Measurements from ENCODE around the gene YIPF6. TPM values are rescaled to one million over a fixed set of nuclear protein-coding genes. Genes with fewer than 3 reads are reported as not detected.
"Not testable (repeated sequence)": the region's sequence is repeated elsewhere in the genome, so short reads cannot be mapped to it uniquely, and the experiment has no call there.

Gene YIPF6, protein sequence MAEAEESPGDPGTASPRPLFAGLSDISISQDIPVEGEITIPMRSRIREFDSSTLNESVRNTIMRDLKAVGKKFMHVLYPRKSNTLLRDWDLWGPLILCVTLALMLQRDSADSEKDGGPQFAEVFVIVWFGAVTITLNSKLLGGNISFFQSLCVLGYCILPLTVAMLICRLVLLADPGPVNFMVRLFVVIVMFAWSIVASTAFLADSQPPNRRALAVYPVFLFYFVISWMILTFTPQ
- 30.7 TPM for total RNA-seq

DNA sequence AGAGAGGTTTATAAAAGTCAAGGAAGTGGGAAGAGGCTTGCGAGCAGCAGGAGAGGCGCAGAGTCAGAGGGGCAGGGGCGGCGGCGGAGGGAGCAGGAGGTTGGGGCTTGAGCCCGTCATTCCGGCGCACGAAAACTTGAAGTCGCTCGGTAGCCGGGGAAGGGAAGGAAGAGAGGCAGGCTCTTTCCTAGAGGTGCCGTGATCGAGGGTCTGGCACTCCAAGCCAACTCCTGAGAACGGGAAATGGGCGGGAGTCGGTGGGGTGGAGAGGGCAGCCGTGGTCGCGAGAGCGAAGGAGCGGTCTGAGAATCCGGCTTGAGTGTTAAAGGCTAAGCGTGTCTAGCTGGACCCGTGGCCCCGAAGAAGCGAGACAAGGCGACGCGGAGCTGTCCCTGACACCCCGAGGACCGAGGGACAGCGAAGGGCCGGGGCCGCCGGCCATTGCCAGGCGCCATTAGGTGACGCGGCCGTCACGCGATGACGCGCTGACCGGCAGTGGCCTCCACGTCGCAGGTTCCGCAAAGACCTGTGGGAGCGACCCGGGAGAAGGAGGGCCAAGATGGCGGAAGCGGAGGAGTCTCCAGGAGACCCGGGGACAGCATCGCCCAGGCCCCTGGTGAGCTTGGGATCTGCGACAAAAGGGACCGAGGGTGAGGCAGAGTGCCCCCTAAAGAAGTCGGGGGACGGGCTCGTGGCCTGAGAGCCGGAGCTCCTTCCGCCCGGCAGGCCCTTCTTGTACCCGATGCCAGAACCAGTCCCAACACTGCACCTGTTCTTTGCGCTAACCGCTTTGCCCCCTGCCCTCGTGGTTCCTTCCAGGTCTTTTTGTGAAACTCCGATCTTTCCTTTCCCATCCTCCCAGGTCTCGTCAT is at the start of gene YIPF6:
Gene YIPF6, plus strand, starts transcription at position 544 of the 872 bp plus-strand sequence. Its CDS starts 16 bp downstream, at position 560.
- peak; percentile 88 for DNase-seq

DNA sequence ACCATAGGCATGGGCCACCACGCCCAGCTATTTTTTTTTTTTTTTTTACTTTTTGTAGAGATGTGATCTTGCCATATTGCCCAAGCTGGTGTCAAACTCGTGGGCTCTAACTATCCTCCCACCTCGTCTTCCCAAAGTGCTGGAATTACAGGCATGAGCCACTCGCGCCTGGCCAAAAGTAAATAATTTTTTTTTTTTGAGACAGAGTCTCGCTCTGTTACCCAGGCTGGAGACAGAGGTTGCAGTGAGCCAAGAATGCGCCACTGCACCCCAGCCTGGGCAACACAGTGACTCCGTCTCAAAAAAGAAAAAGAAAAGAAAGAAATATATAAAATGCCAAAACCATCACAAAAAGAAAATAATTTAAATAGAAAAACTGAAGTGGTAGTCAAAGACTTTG is 47.1 kb upstream of the YIPF6 start:
- no peak for DNase-seq

DNA sequence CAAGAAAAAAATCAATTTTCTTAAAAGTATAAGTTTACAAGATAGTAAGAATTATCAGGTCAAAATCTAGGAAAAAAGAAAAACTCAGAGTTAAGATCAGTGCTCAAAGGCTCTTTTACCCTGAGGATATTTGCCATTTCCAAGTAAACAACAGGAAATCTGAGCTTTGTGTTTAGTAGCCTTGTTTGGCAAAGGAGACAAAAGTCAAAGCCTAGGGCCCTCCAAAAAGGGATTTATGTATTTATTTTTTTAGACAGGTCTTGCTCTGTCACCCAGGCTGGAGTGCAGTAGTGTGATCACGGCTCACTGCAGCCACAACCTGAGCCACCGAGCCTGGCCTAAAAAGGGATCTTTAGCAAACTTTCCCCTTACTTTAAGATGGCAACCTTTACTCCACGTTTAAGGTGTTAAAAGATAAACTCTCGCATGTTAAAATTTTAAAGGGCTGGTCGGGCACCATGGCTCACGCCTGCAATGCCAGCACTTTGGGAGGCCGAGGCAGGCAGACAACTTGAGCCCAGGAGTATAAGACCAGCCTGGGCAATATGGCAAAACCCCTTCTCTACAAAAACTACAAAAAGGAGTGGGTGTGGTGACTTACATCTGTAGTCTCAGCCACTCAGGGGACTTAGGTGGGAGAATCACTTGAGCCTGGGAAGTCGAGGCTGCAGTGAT is 44.2 kb upstream of the YIPF6 start:
- no peak for DNase-seq

DNA sequence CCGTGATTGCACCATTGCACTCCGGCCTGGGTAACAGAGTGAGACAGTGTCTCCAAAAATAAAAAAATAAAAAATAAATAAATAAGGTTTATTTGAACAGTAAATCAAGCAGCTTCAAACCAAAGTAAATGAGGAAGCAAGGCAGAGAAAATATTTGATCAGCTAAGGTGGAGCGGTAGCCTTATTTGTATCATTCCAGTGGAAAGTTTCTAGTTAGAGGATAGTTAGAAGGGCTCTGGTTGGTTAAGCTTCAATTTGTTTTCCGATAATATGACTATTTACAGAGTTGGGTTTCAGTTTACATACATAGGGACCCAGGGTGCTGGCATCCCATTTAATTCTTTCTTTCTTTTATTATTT is 43.7 kb upstream of the YIPF6 start:
- DNase-seq, result no peak

DNA sequence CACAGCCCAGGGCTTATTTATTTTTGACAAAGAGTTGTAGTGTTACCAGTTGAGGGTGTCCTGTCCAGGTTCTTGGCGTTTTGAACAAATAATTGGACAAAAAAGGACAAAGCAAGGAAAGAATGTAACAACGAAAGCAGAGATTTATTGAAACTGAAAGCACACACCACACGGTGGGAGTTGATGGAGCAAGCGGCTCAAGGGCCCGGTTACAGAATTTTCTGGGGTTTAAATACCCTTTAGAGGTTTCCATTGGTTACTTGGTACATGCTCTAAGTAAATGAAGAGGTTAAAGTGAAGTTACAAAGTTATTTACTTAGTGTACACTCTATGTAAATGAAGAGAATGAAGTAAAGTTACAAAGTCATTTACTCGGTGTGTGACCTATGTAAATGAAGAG is 37.8 kb upstream of the YIPF6 start:
- no peak for DNase-seq

DNA sequence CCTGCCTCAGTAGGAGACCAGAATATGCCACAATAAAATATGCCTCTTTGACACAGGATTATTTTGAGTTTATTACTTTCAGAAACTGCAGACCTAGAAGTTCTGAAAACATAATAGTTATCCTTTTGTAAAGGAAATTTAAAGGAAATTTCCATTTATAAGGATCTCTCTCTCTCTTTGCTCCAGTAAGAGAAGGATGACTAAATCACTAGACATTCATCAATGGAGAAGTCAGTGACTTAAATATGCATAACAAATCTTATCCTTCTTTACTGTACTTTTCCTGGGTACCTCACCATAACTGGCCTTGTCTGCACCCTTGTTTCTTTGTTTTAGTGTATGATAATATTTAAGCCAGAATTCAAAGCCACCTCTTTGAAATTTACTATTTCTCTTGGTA is 37.3 kb upstream of the YIPF6 start:
- no peak for DNase-seq

DNA sequence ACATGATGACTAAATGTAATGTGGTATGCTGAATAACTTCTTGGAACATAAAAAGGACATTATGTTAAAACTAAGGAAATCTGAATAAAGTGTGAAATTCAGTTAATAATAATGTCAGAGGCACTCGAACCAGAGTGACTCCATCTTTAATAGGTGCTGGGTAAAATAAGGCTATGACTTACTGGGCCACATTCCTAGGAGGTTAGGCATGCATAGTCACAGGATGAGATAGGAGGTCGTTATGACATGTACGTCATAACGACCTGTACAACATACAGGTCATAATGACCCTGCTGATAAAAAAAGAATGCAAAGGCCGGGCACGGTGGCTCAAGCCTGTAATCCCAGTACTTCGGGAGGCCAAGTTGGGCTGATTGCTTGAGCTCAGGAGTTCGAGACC is 36.7 kb upstream of the YIPF6 start:
- no peak for DNase-seq

DNA sequence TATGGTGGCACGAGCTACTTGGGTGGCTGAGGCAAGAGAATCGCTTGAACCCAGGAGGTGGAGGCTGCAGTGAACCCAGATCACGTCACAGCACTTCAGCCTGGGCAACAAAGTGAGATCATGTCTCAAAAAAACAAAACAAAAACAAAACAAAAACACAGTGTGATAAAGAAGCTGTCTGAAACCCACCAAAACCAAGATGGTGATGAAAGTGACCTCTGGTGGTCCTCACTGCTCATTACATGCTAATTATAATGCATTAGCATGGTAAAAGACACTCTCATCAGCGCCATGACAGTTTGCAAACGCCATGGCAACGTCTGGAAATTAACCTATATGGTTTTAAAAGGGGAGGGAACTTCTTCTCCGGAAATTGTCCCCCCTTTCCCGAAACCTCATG is 36.2 kb upstream of the YIPF6 start:
- peak; percentile 68 for DNase-seq

DNA sequence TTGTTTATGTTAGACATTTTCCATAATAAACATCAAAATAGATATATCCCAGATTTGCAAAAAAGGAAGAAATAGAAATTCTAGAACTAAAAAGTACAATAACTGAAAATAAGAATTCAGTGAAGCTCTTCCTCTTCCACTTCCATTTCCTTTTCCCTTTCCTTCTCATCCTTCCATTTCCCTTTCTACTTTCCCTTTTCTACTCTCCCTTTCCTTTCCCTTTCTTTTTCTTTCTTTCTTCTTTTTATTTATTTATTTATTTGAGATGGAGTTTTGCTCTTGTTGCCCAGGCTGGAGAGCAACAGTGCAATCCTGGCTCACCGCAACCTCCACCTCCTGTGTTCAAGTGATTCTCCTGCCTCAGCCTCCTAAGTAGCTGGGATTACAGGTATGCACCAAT is 35.0 kb upstream of the YIPF6 start:
- DNase-seq, result no peak

DNA sequence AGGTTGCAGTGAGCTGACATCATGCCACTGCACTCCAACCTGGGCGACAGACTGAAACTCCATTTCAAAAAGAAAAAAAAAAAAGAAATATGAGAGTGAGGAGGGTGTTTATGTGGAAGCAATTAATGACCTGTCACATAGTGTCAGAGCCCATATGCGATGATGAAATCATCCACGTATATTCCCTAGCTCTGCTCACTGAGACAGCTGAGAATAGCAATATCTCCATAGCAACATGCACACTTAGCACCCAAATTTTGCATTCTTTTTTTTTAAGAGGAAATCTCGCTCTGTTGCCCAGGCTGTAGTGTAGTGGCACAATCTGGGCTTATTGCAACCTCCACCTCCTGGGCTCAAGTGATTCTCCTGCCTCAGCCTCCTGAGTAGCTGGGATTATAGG is 34.1 kb upstream of the YIPF6 start:
- DNase-seq, result no peak

DNA sequence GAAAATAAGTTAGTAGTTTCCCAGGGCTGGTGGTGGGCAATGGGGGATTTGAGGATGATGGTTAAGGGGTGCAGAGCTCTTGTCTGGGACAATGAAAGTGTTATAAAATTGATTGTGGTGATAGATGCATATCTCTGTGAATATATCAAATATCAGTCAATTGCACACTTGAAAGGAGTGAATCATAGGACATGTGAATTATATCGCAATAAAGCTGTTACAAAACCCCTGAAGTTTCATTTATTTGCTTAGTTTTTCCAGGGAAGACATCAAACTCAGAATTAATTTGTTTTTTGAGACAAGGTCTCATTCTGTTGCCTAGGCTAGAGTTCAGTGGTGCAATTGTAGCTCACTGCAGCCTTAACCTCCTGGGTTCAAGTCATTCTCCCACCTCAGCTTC is 17.9 kb upstream of the YIPF6 start:
- no peak for DNase-seq

DNA sequence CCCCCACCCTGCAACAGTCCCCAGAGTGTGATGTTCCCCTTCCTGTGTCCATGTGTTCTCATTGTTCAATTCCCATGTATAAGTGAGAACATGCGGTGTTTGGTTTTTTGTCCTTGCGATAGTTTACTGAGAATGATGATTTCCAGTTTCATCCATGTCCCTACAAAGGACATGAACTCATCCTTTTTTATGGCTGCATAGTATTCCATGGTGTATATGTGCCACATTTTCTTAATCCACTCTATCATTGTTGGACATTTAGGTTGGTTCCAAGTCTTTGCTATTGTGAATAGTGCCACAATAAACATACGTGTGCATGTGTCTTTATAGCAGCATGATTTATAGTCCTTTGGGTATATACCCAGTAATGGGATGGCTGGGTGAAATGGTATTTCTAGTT is 12.7 kb upstream of the YIPF6 start:
- DNase-seq, result not testable (repeated sequence)

DNA sequence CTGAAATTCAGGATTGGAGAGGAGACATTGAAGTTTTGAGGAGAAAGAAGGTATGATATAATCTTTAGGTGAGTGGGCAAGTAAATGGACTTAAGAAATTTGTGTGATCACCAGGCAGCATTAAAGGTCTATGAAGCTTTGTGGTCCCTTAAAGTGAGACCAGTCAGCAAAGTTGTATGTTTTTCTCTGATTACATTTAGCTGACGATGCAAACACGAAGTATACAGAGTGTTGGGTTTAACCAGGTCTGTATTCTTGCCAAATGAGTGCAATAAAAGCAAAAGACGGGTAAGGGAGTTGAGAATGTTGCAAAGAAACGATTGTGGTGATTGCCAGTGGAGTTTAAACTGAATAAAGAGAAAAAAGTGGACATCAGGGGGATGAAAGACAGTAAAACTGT is 11.6 kb upstream of the YIPF6 start:
- no peak for DNase-seq

DNA sequence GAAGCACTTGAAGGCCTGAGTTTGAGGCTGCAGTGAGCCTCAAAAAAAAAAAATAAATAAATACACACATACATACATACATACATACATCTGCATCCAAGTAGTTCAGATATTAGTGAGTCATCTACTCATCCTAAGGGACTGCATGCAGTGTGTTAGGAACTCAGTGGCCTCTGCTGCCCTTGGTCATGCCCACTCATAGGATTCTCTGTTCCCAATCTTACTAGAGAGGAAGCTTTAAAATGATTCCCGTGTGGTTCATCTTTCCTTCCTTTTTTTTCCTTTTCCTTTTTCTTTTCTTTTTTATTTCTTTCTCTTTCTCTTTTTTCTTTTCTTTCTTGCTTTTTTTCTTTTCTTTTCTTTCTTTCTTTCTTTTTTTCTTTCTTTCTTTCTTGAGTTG is 10.9 kb upstream of the YIPF6 start:
- DNase-seq, result no peak

DNA sequence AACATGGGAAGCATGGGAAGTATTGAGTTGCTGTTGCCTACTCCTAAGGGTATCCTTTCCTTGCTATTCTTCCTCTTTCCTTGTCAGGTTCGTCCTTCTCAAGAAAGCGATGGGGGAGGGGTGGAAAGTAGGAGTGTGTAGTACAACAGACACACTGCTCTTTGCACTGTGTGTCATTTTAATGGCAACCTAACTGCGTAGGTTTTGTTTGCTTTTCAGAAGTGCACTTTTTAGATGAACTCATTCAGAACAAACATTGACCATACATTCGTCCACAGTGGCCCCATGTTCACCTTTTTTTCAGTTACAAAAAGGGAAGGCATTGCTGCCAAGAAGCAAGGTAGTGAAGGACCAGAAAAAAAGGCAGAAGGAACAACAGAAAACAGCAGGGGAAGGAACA is 10.2 kb upstream of the YIPF6 start:
- no peak for DNase-seq

DNA sequence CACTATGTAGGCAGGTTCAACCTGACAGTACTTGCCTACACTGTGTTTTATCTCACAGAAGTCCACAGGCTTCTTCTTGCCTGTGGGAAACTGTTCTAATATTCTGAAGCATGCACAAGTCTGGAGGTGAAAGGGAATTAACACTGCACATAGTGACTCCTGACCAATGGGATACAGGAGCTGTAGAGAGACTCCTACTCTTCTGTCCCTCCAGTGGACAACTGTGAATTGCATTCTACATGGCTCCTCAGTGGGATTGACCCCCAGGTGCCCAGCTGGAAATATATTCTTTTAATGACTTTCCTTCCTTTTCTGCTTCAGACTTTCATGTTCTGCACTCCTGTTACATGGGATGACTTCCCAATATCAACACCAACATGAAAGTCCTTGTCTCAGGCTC is 8.2 kb upstream of the YIPF6 start:
- peak; percentile 6 for DNase-seq

DNA sequence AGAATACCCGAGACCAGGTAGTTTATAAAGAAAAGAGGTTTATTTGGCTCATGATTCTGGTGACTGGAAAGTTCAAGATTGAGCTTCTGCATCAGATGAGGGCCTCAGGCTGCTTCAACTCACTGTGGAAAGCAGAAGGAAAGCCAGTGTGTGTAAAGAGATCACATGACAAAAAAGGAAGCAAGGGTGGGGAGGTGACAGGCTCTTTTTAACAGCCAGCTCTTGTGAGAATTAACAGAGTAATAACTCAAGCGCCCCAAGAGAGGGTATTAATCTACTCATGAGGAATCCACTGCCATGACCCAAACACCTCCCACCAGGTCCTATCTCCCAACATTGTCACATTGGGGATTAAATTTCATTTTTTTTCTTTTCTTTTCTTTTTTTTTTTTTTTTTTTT is 6.3 kb upstream of the YIPF6 start:
- no peak for DNase-seq

DNA sequence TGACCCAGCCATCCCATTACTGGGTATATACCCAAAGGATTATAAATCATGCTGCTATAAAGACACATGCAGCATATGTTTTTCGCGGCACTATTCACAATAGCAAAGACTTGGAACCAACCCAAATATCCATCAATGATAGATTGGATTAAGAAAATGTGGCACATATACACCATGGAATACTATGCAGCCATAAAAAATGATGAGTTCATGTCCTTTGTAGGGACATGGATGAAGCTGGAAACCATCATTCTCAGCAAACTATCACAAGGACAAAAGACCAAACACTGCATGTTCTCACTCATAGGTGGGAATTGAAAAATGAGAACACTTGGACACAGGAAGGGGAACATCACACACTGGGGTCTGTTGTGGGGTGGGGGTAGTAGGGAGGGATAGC is 5.1 kb upstream of the YIPF6 start:
- not testable (repeated sequence) for DNase-seq

DNA sequence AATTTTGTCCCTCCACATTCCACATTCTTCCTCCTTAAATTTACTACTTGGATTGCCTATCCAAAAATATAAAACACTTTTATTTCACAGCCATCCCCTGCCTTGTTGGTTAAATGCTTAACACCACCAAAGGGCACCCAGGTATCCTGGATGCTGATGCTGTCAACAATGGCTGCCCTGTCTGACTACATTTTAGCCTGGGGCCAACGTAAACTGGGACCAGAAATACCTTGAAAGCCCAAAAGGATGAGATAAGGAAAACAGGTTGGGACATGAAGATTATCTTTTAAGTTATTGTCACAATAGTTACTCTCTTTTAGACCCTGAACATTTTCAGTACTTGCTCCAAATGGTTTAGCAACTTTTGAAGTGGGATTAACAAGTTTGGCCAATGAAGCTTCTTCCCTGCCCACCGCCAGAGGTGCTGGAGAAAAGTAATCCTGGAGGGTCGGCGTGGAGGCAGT is 775 bp upstream of the YIPF6 start:
- DNase-seq, result no peak

DNA sequence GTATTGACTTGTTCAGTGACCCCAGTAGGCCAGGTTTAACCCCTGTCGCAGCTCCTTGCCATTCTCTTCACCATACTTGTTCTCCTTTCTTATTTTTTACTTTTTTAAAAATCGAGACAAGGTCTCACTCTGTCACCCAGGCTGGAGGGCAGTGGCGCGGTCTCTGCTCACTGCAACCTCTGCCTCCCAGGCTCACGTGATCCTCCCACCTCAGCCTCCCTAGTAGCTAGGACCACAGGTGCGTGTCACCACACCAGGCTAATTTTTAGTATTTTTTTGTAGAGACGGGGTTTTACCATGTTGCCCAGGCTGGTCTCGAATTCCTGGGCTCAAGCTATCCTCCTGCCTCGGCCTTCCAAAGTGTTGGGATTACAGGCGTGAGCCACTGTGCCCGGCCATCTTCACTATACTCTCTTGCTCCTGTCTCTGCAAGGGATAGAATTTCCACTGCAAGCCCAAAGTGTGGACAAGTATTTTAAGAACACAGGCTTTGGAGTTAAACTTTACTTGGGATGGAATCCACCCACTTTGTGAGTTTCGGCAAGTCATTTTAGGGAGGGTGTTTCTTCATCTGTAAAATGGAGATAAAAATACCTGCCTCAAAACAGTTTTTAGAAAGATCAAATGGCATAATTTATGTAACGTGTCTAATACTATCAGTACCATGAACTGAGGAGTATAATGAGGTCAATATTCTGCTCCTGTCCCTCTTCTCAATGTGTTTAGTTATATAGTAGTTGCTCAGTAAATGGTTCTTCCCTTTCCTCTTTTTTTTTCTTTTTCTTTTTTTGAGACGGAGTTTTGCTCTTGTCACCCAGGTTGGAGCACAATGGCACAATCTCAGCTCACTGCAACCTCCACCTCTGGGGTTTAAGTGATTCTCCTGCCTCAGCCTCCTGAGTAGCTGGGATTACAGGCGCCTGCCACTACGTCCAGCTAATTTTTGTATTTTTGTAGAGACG is 973 bp downstream of the YIPF6 start:
- no peak for DNase-seq

DNA sequence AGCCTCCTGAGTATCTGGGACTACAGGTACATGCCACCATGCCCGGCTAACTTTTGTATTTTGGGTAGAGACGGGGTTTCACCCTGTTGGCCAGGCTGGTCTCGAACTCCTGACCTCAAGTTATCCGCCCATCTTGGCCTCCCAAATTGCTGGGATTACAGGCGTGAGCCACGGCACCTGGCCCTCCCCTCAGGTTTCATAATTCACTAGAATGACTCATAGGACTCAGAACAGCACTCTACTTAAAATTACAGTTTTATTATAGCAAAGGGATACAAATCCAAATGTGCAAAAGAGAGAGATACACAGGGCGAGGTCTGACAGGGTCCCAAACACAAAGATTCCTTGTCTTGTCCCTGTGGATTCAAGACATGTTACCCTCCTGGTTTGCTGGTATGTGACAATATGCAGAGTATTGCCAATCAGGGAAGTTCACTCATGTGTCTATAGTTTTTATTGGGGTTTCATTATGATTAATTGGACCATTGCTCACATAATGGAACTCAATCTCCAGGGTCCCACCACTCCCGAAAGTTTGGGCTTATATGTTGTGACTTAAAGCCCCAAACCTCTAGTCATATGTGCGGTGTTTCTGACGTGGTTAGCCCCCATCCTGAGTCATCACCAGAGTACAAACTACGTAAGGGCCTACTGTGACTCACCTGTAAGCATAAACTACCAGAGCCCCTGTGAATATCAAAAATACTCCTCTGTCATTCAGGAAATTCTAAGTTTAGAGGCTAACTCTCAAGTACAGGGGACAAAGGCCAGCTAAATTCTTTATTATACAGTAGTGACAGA is 5.2 kb downstream of the YIPF6 start:
- no peak for DNase-seq
